GM23338 (cell line): Measurements from ENCODE around the gene ATOH7. TPM values are rescaled to one million over a fixed set of nuclear protein-coding genes. Genes with fewer than 3 reads are reported as not detected.

Source experiments
- ATAC-seq: fragments of 200-7000 bp; cut with Tn5 transposase; 3 replicates; pipeline ENCODE4 v1.9.1; 2020
- DNase-seq: peaks from one replicate; pipeline ENCODE4 v3.0.0-alpha.2; 2015; ENCODE audit warnings: low spot score
- H2AFZ ChIP-seq: fragments of 200-600 bp; sonication (generic); 2 replicates; pipeline ENCODE4 v1.8.0; 2016; ENCODE audit warnings: antibody characterized with exemption, mild to moderate bottlenecking, moderate library complexity
- H3F3A ChIP-seq: fragments of 200-600 bp; sonication (generic); replicated peaks from 2 replicates; pipeline ENCODE4 v1.8.0; 2017; ENCODE audit warnings: antibody characterized with exemption, mixed run types, low read depth
- H3K27ac ChIP-seq: fragments of 200-600 bp; sonication (generic); 2 replicates; pipeline ENCODE4 v1.6.1; 2016; ENCODE audit warnings: low read depth
- H3K27me3 ChIP-seq: fragments of 200-600 bp; sonication (generic); 2 replicates; pipeline ENCODE4 v1.8.0; 2016; ENCODE audit warnings: mild to moderate bottlenecking, mixed run types, moderate library complexity; ENCODE audit not compliant: insufficient read depth
- H3K36me3 ChIP-seq: fragments of 200-600 bp; sonication (generic); 2 replicates; pipeline ENCODE4 v1.8.0; 2016; ENCODE audit warnings: mild to moderate bottlenecking; ENCODE audit not compliant: insufficient read depth
- H3K4me1 ChIP-seq: fragments of 200-600 bp; sonication (generic); 2 replicates; pipeline ENCODE4 v1.8.0; 2016; ENCODE audit warnings: mild to moderate bottlenecking, moderate library complexity; ENCODE audit not compliant: insufficient read depth
- H3K4me2 ChIP-seq: fragments of 200-600 bp; sonication (generic); 2 replicates; pipeline ENCODE4 v1.7.1; 2017; ENCODE audit warnings: mixed run types
- H3K4me3 ChIP-seq: fragments of 200-600 bp; sonication (generic); 2 replicates; pipeline ENCODE4 v1.6.1; 2016; ENCODE audit warnings: mixed run types
- H3K79me2 ChIP-seq: fragments of 200-600 bp; sonication (generic); replicated peaks from 2 replicates; pipeline ENCODE4 v1.8.0; 2017; ENCODE audit warnings: mild to moderate bottlenecking; ENCODE audit not compliant: insufficient read depth
- H3K9me2 ChIP-seq: fragments of 200-600 bp; sonication (generic); 2 replicates; pipeline ENCODE4 v1.8.0; 2017; ENCODE audit not compliant: insufficient read depth
- H4K20me1 ChIP-seq: fragments of 200-600 bp; sonication (generic); replicated peaks from 2 replicates; pipeline ENCODE4 v1.8.0; 2017; ENCODE audit warnings: mild to moderate bottlenecking; ENCODE audit not compliant: insufficient read depth
- H3K27ac Mint-ChIP-seq: 2 replicates; pipeline ENCODE4 v1.8.0; 2020; ENCODE audit warnings: inconsistent platforms, mild to moderate bottlenecking, moderate library complexity, mixed read lengths
- H3K27me3 Mint-ChIP-seq: 3 replicates; pipeline ENCODE4 v1.8.0; 2022; ENCODE audit warnings: low read depth, mild to moderate bottlenecking, moderate library complexity, mixed read lengths, inconsistent platforms; ENCODE audit not compliant: insufficient read depth, poor library complexity
- H3K36me3 Mint-ChIP-seq: 3 replicates; pipeline ENCODE4 v1.8.0; 2021; ENCODE audit warnings: low read depth, mild to moderate bottlenecking, inconsistent platforms, moderate library complexity, mixed read lengths
- H3K4me1 Mint-ChIP-seq: 3 replicates; pipeline ENCODE4 v1.8.0; 2020; ENCODE audit warnings: mild to moderate bottlenecking, inconsistent platforms, mixed read lengths
- H3K4me3 Mint-ChIP-seq: 3 replicates; pipeline ENCODE4 v1.8.0; 2021; ENCODE audit warnings: moderate library complexity, mild to moderate bottlenecking, inconsistent platforms, mixed read lengths
- H3K9me3 Mint-ChIP-seq: 3 replicates; pipeline ENCODE4 v1.8.0; 2020; ENCODE audit warnings: moderate library complexity, mild to moderate bottlenecking, inconsistent platforms, mixed read lengths
- EZH2 ChIP-seq: fragments of 200-600 bp; sonication (generic); IDR thresholded peaks from one replicate; pipeline ENCODE4 v1.8.0; 2017; ENCODE audit warnings: antibody characterized with exemption, mild to moderate bottlenecking, low read depth; ENCODE audit not compliant: unreplicated experiment
- EZH2phosphoT487 ChIP-seq: fragments of 200-600 bp; sonication (generic); IDR thresholded peaks from one replicate; pipeline ENCODE4 v1.8.1; 2018; ENCODE audit warnings: antibody characterized with exemption; ENCODE audit not compliant: unreplicated experiment
- STAT1 ChIP-seq: IDR thresholded peaks from one replicate; pipeline ENCODE4 v1.6.1; 2016; ENCODE audit warnings: antibody characterized with exemption; ENCODE audit not compliant: unreplicated experiment
- long read RNA-seq: library from polyadenylated mRNA; unstranded; transcript quantifications from one replicate; pipeline ENCODE4 v2.0.0, GENCODE V29; 2020; ENCODE audit not compliant: unreplicated experiment
- polyA plus RNA-seq: library from polyadenylated mRNA; unstranded; fragments of >200 nt; fragmentation: Nextera tagmentation; extraction: Ambion mirVana; gene quantifications from 2 replicates; pipeline ENCODE4 v1.2.1, GENCODE V29; 2016
- total RNA-seq: library from RNA; depleted of rRNA; stranded (reverse); fragments of >200 nt; shearing (Covaris generic); gene quantifications from 2 replicates; pipeline ENCODE4 v1.2.3, GENCODE V29; 2014; rRNA removed
- TF ChIP-seq, protein P1 (sequence below): fragments of 250-450 bp; sonication (Bioruptor Pico); IDR thresholded peaks from 2 replicates; pipeline ENCODE4 v1.5.0; 2020; ENCODE audit warnings: mild to moderate bottlenecking, moderate library complexity

The ATOH7 gene
- total RNA-seq (1.2 and 1.8 TPM in 2 replicates), polyA plus RNA-seq (0.23 TPM in 1 of 2 replicates, not detected in the other)
- long read RNA-seq = 0 reads

DNA sequence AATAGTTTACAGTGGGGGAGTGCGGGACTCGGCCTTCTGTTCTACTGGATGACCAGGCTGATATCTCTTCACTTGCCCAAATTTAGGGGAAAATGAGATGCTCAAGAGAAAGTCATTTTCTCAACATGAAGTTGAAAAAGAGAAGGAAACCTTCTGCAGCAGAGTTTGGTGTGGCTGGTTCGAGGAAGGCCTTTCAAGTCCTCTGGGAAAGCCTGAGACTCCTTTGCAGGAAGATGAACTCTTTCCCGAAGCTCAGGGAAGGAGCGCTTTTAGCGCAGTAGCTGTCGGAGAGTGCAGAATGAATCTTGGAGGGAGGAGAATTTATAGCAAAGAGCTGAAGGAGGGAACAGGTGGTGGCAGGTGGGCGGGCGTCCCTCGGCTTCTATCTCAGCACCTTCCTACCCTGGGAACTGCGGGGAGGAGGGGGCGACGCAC lies at the start of gene ATOH7:
Gene ATOH7 (minus strand): TSS at position 297 of the 435 bp plus-strand sequence. CDS start 436 bp downstream, outside the sequence.
- H2AFZ ChIP-seq = peak within 1 kb of the TSS; percentile 100
- TF ChIP-seq, protein P1, sequence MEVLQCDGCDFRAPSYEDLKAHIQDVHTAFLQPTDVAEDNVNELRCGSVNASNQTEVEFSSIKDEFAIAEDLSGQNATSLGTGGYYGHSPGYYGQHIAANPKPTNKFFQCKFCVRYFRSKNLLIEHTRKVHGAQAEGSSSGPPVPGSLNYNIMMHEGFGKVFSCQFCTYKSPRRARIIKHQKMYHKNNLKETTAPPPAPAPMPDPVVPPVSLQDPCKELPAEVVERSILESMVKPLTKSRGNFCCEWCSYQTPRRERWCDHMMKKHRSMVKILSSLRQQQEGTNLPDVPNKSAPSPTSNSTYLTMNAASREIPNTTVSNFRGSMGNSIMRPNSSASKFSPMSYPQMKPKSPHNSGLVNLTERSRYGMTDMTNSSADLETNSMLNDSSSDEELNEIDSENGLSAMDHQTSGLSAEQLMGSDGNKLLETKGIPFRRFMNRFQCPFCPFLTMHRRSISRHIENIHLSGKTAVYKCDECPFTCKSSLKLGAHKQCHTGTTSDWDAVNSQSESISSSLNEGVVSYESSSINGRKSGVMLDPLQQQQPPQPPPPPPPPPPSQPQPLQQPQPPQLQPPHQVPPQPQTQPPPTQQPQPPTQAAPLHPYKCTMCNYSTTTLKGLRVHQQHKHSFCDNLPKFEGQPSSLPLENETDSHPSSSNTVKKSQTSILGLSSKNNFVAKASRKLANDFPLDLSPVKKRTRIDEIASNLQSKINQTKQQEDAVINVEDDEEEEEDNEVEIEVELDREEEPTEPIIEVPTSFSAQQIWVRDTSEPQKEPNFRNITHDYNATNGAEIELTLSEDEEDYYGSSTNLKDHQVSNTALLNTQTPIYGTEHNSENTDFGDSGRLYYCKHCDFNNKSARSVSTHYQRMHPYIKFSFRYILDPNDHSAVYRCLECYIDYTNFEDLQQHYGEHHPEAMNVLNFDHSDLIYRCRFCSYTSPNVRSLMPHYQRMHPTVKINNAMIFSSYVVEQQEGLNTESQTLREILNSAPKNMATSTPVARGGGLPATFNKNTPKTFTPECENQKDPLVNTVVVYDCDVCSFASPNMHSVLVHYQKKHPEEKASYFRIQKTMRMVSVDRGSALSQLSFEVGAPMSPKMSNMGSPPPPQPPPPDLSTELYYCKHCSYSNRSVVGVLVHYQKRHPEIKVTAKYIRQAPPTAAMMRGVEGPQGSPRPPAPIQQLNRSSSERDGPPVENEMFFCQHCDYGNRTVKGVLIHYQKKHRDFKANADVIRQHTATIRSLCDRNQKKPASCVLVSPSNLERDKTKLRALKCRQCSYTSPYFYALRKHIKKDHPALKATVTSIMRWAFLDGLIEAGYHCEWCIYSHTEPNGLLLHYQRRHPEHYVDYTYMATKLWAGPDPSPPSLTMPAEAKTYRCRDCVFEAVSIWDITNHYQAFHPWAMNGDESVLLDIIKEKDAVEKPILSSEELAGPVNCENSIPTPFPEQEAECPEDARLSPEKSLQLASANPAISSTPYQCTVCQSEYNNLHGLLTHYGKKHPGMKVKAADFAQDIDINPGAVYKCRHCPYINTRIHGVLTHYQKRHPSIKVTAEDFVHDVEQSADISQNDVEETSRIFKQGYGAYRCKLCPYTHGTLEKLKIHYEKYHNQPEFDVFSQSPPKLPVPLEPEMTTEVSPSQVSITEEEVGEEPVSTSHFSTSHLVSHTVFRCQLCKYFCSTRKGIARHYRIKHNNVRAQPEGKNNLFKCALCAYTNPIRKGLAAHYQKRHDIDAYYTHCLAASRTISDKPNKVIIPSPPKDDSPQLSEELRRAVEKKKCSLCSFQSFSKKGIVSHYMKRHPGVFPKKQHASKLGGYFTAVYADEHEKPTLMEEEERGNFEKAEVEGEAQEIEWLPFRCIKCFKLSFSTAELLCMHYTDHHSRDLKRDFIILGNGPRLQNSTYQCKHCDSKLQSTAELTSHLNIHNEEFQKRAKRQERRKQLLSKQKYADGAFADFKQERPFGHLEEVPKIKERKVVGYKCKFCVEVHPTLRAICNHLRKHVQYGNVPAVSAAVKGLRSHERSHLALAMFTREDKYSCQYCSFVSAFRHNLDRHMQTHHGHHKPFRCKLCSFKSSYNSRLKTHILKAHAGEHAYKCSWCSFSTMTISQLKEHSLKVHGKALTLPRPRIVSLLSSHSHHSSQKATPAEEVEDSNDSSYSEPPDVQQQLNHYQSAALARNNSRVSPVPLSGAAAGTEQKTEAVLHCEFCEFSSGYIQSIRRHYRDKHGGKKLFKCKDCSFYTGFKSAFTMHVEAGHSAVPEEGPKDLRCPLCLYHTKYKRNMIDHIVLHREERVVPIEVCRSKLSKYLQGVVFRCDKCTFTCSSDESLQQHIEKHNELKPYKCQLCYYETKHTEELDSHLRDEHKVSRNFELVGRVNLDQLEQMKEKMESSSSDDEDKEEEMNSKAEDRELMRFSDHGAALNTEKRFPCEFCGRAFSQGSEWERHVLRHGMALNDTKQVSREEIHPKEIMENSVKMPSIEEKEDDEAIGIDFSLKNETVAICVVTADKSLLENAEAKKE (CRISPR knock-in tag) = no peak
- TF ChIP-seq STAT1 = no peak
- TF ChIP-seq EZH2 = no peak
- TF ChIP-seq EZH2phosphoT487 = no peak
- Mint-ChIP-seq H3K4me3 (peak within 1 kb of the TSS; percentile 84), H3K4me1 (peaks cover 9% of the 10 kb centered on the region), H3K27me3 (peaks cover 11% of the 10 kb centered on the region), H3K36me3 (no peaks in the 10 kb centered on the region), H3K9me3 (no peaks in the 10 kb centered on the region), H3K27ac (peak within 1 kb of the TSS; percentile 88)
- no peaks in the 10 kb centered on the region for H3K79me2 ChIP-seq
- H3K27me3 ChIP-seq = peaks cover 40% of the 10 kb centered on the region
- no peaks in the 10 kb centered on the region for H4K20me1 ChIP-seq
- no peak within 1 kb of the TSS for H3K27ac ChIP-seq
- no peaks in the 10 kb centered on the region for H3K9me2 ChIP-seq
- H3K4me2 ChIP-seq = peak within 1 kb of the TSS; percentile 98
- H3K4me3 ChIP-seq = peak within 1 kb of the TSS; percentile 86
- peak; percentile 66 for DNase-seq
- H3F3A ChIP-seq = no peaks in the 10 kb centered on the region; the same call in 1 of the 2 replicates
- H3K36me3 ChIP-seq = no peaks in the 10 kb centered on the region
- peak; percentile 27 for ATAC-seq
- peaks cover 9% of the 10 kb centered on the region for H3K4me1 ChIP-seq

DNA sequence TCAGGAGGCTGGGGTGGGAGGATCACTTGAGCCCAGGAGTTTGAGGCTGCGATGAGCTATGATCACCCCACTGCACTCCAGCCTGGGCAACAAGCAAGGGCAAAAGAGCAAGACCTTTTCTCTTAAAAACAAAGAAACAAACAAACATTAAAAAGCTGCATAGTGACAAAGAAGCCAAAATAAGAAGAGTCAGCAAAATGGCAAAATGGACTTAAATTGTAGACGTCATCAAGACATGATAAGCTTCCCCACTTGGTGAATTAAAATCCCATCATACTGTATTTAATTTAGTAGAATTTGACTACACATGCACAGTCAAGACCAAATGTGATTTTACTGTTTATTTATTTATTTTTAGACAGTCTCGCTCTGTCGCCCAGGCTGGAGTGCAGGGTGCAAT lies 48.8 kb upstream of the ATOH7 start:
- Mint-ChIP-seq H3K4me1 (no peaks in the 10 kb centered on the region), H3K27me3 (peaks cover 1% of the 10 kb centered on the region), H3K9me3 (peaks cover 41% of the 10 kb centered on the region), H3K27ac (no peak overlapping the region), H3K4me3 (no peak overlapping the region), H3K36me3 (peaks cover 28% of the 10 kb centered on the region)
- Histone ChIP-seq H3F3A (no peaks in the 10 kb centered on the region), H3K27me3 (no peaks in the 10 kb centered on the region), H3K36me3 (0 out of 2 replicates have a peak, but pooled peaks cover 4% of the 10 kb centered on the region), H3K27ac (no peak overlapping the region), H3K4me1 (no peaks in the 10 kb centered on the region), H3K79me2 (no peaks in the 10 kb centered on the region), H2AFZ (no peak overlapping the region), H3K9me2 (no peaks in the 10 kb centered on the region), H3K4me2 (no peak overlapping the region), H3K4me3 (no peak overlapping the region), H4K20me1 (no peaks in the 10 kb centered on the region)
- DNase-seq = no peak
- no peak for ATAC-seq
- no peak for TF ChIP-seq EZH2
- TF ChIP-seq, protein P1 (CRISPR knock-in tag) = no peak
